RWPE2 (cell line): ENCODE results near the gene DCAF7.

Source experiments
- ATAC-seq: fragments of 200-7000 bp; cut with Tn5 transposase; 3 replicates; pipeline ENCODE4 v1.9.1; 2021; ENCODE audit warnings: low read depth
- DNase-seq: peaks from one replicate; pipeline ENCODE4 v3.0.0-alpha.2; 2020; ENCODE audit warnings: low spot score
- H3K27ac ChIP-seq: fragments of 450-650 bp; 2 replicates; pipeline ENCODE4 v1.5.1; 2017; ENCODE audit warnings: mild to moderate bottlenecking; ENCODE audit not compliant: poor library complexity, severe bottlenecking
- H3K27me3 ChIP-seq: fragments of 250-450 bp; sonication (Bioruptor Pico); 2 replicates; pipeline ENCODE4 v1.5.1; 2021; ENCODE audit warnings: mild to moderate bottlenecking, moderate library complexity; ENCODE audit not compliant: insufficient read depth, poor library complexity, severe bottlenecking
- H3K36me3 ChIP-seq: fragments of 250-450 bp; sonication (Bioruptor Pico); 2 replicates; pipeline ENCODE4 v1.5.1; 2020; ENCODE audit warnings: low read depth, mild to moderate bottlenecking, moderate library complexity
- H3K4me1 ChIP-seq: fragments of 250-450 bp; sonication (Bioruptor Pico); 2 replicates; pipeline ENCODE4 v1.5.1; 2021; ENCODE audit warnings: mild to moderate bottlenecking, moderate library complexity; ENCODE audit not compliant: insufficient read depth, poor library complexity, severe bottlenecking
- H3K4me3 ChIP-seq: fragments of 250-450 bp; sonication (Bioruptor Pico); 2 replicates; pipeline ENCODE4 v1.5.1; 2021; ENCODE audit warnings: mild to moderate bottlenecking, moderate library complexity; ENCODE audit not compliant: severe bottlenecking
- H3K9me3 ChIP-seq: fragments of 250-450 bp; sonication (Bioruptor Pico); 2 replicates; pipeline ENCODE4 v1.5.1; 2021; ENCODE audit warnings: mild to moderate bottlenecking, moderate library complexity; ENCODE audit not compliant: severe bottlenecking
- TF ChIP-seq, protein P1 (sequence below): fragments of 450-650 bp; IDR thresholded peaks from one replicate; pipeline ENCODE4 v1.5.1; 2017; ENCODE audit warnings: mild to moderate bottlenecking, moderate library complexity; ENCODE audit not compliant: poor library complexity, severe bottlenecking

Gene DCAF7

DNA sequence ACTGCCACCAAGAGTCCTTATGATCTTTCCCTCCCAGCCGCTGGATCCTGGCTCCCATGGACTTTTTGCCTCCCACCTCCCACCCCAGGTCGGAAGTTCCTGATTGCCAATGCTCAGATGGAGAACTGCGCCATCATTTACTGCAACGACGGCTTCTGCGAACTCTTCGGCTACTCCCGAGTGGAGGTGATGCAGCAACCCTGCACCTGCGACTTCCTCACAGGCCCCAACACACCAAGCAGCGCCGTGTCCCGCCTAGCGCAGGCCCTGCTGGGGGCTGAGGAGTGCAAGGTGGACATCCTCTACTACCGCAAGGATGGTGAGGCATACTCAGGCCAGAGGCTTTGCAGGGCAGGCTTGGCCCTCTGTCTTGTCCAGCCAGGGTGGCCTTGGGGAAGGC is 26.2 kb upstream of the DCAF7 start:
- Histone ChIP-seq H3K36me3 (no peaks in the 10 kb centered on the region), H3K27ac (no peak overlapping the region), H3K4me3 (no peak overlapping the region), H3K4me1 (no peaks in the 10 kb centered on the region), H3K9me3 (no peaks in the 10 kb centered on the region), H3K27me3 (peaks cover 3% of the 10 kb centered on the region)
- no peak for ATAC-seq
- no peak for DNase-seq
- TF ChIP-seq, protein P1, sequence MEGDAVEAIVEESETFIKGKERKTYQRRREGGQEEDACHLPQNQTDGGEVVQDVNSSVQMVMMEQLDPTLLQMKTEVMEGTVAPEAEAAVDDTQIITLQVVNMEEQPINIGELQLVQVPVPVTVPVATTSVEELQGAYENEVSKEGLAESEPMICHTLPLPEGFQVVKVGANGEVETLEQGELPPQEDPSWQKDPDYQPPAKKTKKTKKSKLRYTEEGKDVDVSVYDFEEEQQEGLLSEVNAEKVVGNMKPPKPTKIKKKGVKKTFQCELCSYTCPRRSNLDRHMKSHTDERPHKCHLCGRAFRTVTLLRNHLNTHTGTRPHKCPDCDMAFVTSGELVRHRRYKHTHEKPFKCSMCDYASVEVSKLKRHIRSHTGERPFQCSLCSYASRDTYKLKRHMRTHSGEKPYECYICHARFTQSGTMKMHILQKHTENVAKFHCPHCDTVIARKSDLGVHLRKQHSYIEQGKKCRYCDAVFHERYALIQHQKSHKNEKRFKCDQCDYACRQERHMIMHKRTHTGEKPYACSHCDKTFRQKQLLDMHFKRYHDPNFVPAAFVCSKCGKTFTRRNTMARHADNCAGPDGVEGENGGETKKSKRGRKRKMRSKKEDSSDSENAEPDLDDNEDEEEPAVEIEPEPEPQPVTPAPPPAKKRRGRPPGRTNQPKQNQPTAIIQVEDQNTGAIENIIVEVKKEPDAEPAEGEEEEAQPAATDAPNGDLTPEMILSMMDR: no peak

DNA sequence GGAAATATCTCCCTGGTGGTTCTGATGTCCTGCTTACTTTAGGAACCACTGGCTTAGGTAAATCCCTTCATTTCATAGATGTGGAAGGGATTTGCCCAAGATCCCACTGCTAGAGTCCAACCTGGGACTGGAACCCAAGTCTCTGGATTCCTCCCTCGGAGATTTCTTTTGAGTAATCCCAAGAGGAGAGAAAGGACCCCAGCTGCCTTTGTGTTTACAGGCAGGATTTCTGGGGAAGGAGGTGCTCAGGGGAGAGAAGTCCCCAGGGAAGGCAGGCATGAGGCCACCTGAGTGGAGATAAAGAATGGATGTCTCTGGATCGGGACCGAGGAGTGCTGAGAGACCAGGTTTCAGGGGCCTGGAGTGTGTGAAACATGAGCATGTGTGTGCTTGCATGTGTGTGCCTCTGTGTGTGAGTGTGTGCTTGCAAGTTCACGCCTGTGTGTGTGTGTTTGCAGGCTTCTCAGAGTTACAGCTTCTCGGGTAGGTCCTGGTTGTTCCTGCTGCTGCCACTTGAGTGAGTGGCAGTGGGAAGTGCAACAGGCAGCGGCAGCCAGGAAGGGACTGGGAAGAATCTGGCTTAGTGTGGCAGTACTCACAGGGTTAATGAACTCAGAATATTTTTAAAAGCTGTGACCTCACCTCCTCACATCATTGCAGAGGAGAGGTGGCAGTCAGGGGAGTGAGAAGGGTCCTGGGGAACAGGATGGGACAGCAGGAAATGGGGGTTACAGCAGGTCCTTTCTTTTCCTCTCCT is 24.9 kb upstream of the DCAF7 start:
- Histone ChIP-seq H3K4me1 (no peaks in the 10 kb centered on the region), H3K9me3 (no peaks in the 10 kb centered on the region), H3K36me3 (no peaks in the 10 kb centered on the region), H3K27me3 (peaks cover 3% of the 10 kb centered on the region), H3K27ac (no peak overlapping the region), H3K4me3 (no peak overlapping the region)
- TF ChIP-seq, protein P1: no peak
- ATAC-seq: no peak
- DNase-seq: no peak

DNA sequence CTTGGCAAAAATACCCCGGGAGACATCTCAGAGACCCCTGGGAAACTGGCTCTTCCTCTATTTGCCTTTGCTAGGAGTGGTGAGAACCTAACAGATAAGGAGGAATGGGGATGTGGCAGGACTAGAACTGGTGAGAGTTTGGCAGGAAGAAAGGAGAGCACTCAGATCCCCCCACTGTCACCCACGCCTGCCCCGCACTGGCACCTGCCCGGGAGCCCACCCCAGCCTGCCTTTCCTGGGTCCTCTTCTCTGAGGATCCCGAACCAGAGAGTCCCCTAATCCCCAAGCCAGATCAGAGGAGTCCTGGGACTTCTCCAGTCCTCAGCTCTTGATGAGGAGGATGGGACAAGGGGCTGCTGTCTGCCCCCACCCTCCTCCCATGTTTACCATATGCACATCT is 23.4 kb upstream of the DCAF7 start:
- ATAC-seq (no peak), DNase-seq (no peak)
- H3K36me3 ChIP-seq: no peaks in the 10 kb centered on the region
- TF ChIP-seq, protein P1: no peak
- H3K27ac ChIP-seq: no peak overlapping the region
- peaks cover 3% of the 10 kb centered on the region for H3K27me3 ChIP-seq
- H3K4me3 ChIP-seq: no peak overlapping the region
- H3K4me1 ChIP-seq: no peaks in the 10 kb centered on the region
- H3K9me3 ChIP-seq: no peaks in the 10 kb centered on the region

DNA sequence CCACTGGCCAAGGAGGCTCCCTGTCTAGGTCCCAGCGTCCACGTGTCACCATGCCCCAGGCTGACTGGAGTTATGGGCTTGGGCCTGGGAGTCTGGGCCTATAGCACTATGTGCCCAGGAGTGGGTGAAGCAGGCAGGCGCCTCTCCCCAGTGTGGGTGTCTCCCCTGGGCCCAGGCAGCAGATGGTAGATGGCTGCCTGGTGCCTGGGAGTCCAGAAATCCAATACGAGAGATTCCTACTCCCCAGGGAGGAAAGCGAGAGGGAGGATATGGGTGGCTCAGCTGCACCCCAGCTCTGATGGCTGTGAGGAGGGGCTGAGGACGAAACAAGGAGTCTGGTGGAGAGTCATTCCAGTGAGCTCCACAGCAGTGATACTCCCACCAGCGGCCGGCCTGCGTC is 22.1 kb upstream of the DCAF7 start:
- Histone ChIP-seq H3K27ac (no peak overlapping the region), H3K9me3 (no peaks in the 10 kb centered on the region), H3K36me3 (no peaks in the 10 kb centered on the region), H3K4me1 (no peaks in the 10 kb centered on the region), H3K27me3 (peaks cover 3% of the 10 kb centered on the region), H3K4me3 (no peak overlapping the region)
- DNase-seq: no peak
- no peak for ATAC-seq
- TF ChIP-seq, protein P1: no peak

DNA sequence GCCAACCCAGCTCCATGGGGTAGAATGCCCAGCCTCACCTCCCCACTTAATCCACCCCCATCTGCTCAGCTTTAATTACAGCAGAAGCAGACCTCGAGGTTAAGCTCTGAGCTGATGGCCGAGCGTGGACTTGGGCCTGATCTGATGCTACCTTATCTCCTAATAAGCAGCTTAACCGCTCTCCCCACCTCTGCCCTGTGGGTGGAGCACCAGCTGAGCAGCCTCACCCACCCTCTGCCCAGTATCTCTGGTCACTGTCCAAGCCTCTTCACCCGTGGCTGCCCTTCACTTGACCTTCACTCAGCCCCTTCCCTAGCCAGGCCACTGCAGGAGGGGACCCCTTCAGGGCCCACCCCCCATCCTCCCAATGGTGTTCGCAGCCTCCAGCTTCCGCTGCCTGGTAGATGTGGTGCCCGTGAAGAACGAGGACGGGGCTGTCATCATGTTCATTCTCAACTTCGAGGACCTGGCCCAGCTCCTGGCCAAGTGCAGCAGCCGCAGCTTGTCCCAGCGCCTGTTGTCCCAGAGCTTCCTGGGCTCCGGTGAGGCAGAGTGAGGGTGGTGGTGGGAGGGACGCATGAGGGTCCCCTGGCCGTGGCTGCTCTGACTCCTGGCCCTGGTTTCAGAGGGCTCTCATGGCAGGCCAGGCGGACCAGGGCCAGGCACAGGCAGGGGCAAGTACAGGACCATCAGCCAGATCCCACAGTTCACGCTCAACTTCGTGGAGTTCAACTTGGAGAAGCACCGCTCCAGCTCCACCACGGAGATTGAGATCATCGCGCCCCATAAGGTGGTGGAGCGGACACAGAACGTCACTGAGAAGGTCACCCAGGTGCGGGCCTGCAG is 20.3 kb upstream of the DCAF7 start:
- H3K4me1 ChIP-seq: no peaks in the 10 kb centered on the region
- no peaks in the 10 kb centered on the region for H3K36me3 ChIP-seq
- TF ChIP-seq, protein P1: no peak
- no peak overlapping the region for H3K4me3 ChIP-seq
- ATAC-seq (no peak), DNase-seq (no peak)
- no peaks in the 10 kb centered on the region for H3K9me3 ChIP-seq
- H3K27me3 ChIP-seq: no peaks in the 10 kb centered on the region
- H3K27ac ChIP-seq: no peak overlapping the region
